Gastrocnemius medialis (tissue), 4 donors: Measurements from ENCODE around the gene HSPB9.

ENCODE experiments used
- CTCF ChIP-seq, 5 experiments: fragments of 450-650 bp in 3 of 5; fragments of 200-600 bp in 2 of 5; sonication (generic) in 2 of 5; IDR thresholded peaks in 4 of 5; conservative IDR thresholded peaks in 1 of 5; 1 replicate in 4 of 5; 2 replicates in 1 of 5; pipeline ENCODE4 v1.5.1; 2016 to 2019; ENCODE audit warnings: antibody characterized with exemption in 5 of 5, mild to moderate bottlenecking in 3 of 5, moderate library complexity in 3 of 5
- POLR2A ChIP-seq, 2 donors: fragments of 450-650 bp; IDR thresholded peaks; one replicate each; pipeline ENCODE4 v1.6.1; 2017; ENCODE audit warnings: antibody characterized with exemption in 2 of 2, mild to moderate bottlenecking in 2 of 2, moderate library complexity in 2 of 2

GRCh38 chr17:42131232-42131631 is 8.6 kb downstream of the HSPB9 start:
- TF ChIP-seq CTCF (IDR thresholded peaks at IDR 0.05 in 4 of 5, conservative IDR thresholded peaks at IDR 0.05 in 1 of 5) (no peak), POLR2A (IDR thresholded peaks at IDR 0.05) (no peak)
